Uterus (tissue), 2 donors: ENCODE results near the gene AMOTL1.

Experiments
- POLR2A ChIP-seq, 2 donors: fragments of 450-650 bp; IDR thresholded peaks; one replicate each; pipeline ENCODE4 v1.6.1; 2016; ENCODE audit warnings: antibody characterized with exemption in 2 of 2, mild to moderate bottlenecking in 1 of 2, moderate library complexity in 1 of 2
- TF ChIP-seq, protein P1 (sequence below), 4 experiments: fragments of 200-600 bp in 2 of 4; fragments of 450-650 bp in 2 of 4; sonication (generic) in 2 of 4; IDR thresholded peaks; one replicate each; pipeline ENCODE4 v1.5.1; 2016 to 2019; ENCODE audit warnings: antibody characterized with exemption in 4 of 4, mild to moderate bottlenecking in 2 of 4, moderate library complexity in 1 of 4

DNA sequence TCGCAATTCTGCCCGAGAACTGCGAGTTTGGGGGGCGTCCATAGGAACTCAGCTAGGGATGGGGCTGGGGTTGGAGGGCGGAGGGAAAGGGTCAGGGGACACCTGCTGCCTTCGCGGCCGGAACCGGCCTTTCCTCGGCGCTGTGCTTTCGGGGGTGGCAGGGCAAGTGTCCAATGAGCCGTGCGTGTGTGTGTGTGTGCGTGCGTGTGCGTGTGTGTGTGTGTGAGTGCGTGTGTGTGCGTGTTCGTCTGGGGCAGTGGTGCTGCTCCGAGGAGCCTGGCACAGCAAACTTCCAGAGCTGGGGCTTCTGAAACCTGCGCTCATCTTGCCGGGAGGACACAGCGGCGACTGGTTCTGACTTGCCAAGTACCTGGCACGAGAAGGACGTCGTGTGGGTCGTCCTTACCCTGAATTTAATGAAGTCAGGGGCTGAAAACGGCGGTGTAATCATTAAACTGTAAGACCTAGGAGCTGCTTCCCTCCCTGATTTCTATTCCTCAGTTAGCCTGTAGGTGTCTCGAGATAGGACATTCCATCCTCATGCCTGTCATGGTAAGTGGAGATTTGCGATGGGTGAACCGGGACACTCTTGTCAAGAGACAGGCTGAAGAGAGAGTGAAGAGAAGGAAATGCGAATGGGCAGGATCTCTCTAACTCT, 27.0 kb upstream of the AMOTL1 start:
- TF ChIP-seq, protein P1, sequence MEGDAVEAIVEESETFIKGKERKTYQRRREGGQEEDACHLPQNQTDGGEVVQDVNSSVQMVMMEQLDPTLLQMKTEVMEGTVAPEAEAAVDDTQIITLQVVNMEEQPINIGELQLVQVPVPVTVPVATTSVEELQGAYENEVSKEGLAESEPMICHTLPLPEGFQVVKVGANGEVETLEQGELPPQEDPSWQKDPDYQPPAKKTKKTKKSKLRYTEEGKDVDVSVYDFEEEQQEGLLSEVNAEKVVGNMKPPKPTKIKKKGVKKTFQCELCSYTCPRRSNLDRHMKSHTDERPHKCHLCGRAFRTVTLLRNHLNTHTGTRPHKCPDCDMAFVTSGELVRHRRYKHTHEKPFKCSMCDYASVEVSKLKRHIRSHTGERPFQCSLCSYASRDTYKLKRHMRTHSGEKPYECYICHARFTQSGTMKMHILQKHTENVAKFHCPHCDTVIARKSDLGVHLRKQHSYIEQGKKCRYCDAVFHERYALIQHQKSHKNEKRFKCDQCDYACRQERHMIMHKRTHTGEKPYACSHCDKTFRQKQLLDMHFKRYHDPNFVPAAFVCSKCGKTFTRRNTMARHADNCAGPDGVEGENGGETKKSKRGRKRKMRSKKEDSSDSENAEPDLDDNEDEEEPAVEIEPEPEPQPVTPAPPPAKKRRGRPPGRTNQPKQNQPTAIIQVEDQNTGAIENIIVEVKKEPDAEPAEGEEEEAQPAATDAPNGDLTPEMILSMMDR (IDR thresholded peaks at IDR 0.05): peak; percentile 41 to 72 (median 52)
- no peak for TF ChIP-seq POLR2A (IDR thresholded peaks at IDR 0.05)
